Mucosa of descending colon (tissue), 3 donors: ENCODE data around the gene SEMA4F. TPM values are rescaled to one million over a fixed set of nuclear protein-coding genes. Genes with fewer than 3 reads are reported as not detected.

Experiments used
- ATAC-seq: fragments of 200-7000 bp; cut with Tn5 transposase; one replicate; pipeline ENCODE4 v1.9.1; 2020; ENCODE audit warnings: mild to moderate bottlenecking, moderate library complexity
- DNase-seq, 3 donors: peaks; one replicate each; pipeline ENCODE4 v3.0.0-alpha.2; 2020
- H3K36me3 ChIP-seq: fragments of 200-600 bp; one replicate; pipeline ENCODE4 v1.8.0; 2021; ENCODE audit warnings: low read depth, mild to moderate bottlenecking
- H3K4me1 ChIP-seq: fragments of 200-600 bp; one replicate; pipeline ENCODE4 v1.8.0; 2021; ENCODE audit warnings: low read depth, mild to moderate bottlenecking
- H3K4me3 ChIP-seq: fragments of 200-600 bp; one replicate; pipeline ENCODE4 v1.8.0; 2021; ENCODE audit warnings: mild to moderate bottlenecking
- H3K9me3 ChIP-seq: fragments of 200-600 bp; one replicate; pipeline ENCODE4 v1.8.0; 2021; ENCODE audit warnings: mild to moderate bottlenecking
- intact Hi-C, 2 donors: fragments of 100-400 bp; cut with DNase I in 1 of 2; cut with micrococcal nuclease in 1 of 2; formaldehyde crosslinking; loops; one replicate each; pipeline versions ENCODE4 v1.11.0 to v1.11.1; 2022; cut with DNase I, micrococcal nuclease
- total RNA-seq, 3 donors: library from RNA; stranded (reverse); fragmentation: NEBNext Ultra II Directional in 2 of 3; extraction: Animal tissue kit (Norgen Biotek cat#: 25700) in 2 of 3; gene quantifications; one replicate each; pipeline versions ENCODE4 v1.2.1 to v1.2.4, GENCODE V29; 2021 to 2023
- TF ChIP-seq, protein P1 (sequence below): fragments of 200-600 bp; IDR thresholded peaks from one replicate; pipeline ENCODE4 v1.8.0; 2022; ENCODE audit warnings: antibody characterized with exemption, mild to moderate bottlenecking
- donor health status: DM: no; HTN: no; CAD: no; lungs with moderate emphysema.
- donor health status: DM: no; HTN: no; CAD: no.
- donor health status: DM: no; HTN: yes; CAD: no.

Gene SEMA4F
- total RNA-seq, 3 donors from 2014 or later: 3.9 to 5.7 (median 4.4) TPM

DNA sequence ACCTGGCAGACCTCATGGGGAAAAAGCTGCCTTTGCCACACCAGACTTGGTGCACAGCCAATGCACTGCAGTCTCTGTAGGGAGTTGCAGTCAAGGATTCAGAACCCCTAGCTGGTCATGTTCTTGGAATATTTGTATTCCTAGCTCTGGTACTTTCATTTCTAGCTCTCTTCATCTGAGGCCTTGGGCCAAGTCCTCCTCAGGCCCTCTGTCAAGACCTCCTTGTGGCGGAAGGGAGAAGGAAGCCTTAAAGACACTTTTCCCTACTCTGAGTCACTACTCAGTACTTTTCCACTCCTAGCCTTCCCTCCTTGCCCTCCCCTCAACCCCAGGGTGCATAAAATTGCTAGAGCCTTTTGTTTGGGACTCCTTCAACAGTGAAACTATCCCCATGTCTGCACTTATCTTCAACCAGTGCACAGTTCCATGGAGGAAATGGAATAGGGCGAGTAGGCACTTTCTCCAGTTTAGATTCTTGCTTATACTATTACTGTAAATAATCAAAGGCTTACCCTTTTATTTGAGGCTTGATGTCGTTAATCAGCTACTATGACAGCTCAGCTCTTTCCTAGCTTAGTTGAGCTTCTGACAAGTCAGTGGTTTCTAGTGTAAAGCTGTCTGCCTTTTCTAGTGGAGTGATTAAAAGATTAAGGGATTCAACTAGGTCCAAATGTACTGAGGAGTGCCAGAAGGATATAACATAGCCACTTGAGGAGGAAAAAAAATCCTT is 21.7 kb upstream of the SEMA4F start:
- TF ChIP-seq, protein P1, sequence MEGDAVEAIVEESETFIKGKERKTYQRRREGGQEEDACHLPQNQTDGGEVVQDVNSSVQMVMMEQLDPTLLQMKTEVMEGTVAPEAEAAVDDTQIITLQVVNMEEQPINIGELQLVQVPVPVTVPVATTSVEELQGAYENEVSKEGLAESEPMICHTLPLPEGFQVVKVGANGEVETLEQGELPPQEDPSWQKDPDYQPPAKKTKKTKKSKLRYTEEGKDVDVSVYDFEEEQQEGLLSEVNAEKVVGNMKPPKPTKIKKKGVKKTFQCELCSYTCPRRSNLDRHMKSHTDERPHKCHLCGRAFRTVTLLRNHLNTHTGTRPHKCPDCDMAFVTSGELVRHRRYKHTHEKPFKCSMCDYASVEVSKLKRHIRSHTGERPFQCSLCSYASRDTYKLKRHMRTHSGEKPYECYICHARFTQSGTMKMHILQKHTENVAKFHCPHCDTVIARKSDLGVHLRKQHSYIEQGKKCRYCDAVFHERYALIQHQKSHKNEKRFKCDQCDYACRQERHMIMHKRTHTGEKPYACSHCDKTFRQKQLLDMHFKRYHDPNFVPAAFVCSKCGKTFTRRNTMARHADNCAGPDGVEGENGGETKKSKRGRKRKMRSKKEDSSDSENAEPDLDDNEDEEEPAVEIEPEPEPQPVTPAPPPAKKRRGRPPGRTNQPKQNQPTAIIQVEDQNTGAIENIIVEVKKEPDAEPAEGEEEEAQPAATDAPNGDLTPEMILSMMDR: no peak
- no peak for ATAC-seq
- Histone ChIP-seq H3K4me1 (no peaks in the 10 kb centered on the region), H3K9me3 (no peaks in the 10 kb centered on the region), H3K36me3 (no peaks in the 10 kb centered on the region), H3K4me3 (no peak overlapping the region)
- DNase-seq: no peak
- intact Hi-C loops: no loop called here

DNA sequence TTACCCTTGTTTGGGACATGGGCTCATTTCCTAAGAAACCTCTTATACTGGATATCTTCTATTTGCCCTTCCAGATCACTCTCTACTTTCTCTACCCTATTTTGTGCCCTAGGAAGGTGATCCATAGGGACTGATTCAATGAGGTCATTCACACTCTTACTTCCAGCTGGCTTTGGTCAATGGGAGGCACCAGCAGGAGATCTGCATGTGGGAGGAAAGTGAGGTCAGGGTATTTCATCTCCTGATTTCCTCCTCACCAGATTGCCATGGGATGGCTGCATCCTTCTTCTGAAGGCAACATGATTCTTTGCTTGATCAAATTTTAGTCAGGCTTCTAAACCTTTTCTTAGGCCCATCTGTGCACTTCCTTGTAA is 21.1 kb upstream of the SEMA4F start:
- no peaks in the 10 kb centered on the region for H3K9me3 ChIP-seq
- no peak overlapping the region for H3K4me3 ChIP-seq
- no peaks in the 10 kb centered on the region for H3K4me1 ChIP-seq
- TF ChIP-seq, protein P1: no peak
- intact Hi-C loops: no loop called here
- DNase-seq: no peak
- ATAC-seq: no peak
- H3K36me3 ChIP-seq: no peaks in the 10 kb centered on the region

DNA sequence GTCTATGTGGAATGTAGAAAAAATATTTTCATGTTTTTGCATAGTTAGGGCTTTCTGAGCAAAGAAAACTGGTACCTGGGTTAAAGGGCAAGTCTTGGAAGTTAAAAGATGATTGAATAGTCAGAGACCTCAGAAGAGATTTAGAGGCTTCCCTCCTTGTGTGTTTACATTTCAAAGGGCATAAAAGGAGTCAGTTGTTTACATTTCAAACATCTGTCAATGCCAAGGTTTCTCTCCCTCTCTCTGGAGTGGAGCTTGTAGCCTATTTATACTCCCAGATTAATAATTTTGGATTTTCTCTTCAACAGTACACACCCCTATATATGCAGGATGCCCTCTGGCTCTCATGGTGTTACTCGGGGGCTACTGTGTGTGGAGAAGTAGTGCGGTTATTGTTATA is 14.5 kb upstream of the SEMA4F start:
- Histone ChIP-seq H3K36me3 (no peaks in the 10 kb centered on the region), H3K4me3 (no peak overlapping the region), H3K9me3 (no peaks in the 10 kb centered on the region), H3K4me1 (no peaks in the 10 kb centered on the region)
- DNase-seq (no peak), ATAC-seq (no peak)
- intact Hi-C loops: no loop called here
- TF ChIP-seq, protein P1: no peak

DNA sequence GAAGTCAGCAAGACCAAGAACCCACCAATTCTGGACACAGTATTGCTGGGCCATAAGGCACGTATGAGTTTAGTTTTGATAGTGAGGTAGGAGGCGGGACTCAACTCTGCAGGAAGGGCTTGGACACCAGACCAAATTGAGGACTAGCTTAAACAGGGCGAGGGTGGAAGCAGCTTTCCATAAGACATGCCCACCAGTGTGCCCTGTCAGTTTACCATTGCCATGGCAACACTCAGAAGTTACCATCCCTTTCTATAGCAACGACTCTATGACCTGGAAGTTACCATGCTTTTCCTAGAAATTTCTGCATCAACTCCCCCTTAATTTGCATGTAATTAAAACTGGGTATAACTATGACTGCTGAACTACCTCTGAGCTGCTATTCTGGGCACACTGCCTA is 8.7 kb upstream of the SEMA4F start:
- Histone ChIP-seq H3K36me3 (no peaks in the 10 kb centered on the region), H3K4me1 (no peaks in the 10 kb centered on the region), H3K4me3 (no peak overlapping the region), H3K9me3 (no peaks in the 10 kb centered on the region)
- ATAC-seq (no peak), DNase-seq (no peak)
- intact Hi-C loops: no loop called here
- TF ChIP-seq, protein P1: no peak

DNA sequence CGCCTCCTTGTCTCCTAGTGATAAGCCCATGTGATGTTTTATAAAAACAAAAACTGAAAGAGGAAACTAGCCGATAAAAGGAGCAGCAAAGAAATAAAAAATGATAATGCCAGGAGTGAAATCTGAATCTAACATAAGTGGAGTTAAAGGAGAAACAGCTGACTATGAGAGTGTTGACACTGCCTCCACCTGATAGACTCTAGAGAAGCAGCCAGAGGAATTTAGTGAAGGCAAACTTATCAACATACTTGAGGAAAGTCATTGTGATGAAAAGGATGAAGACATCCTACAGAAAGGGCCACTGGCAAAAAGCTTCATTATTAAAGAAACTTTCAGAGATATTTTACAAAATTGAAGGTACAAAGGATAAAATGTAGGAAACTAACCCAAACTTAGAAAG is 7.8 kb upstream of the SEMA4F start:
- Histone ChIP-seq H3K36me3 (no peaks in the 10 kb centered on the region), H3K4me1 (no peaks in the 10 kb centered on the region), H3K4me3 (no peak overlapping the region), H3K9me3 (no peaks in the 10 kb centered on the region)
- ATAC-seq (no peak), DNase-seq (no peak)
- TF ChIP-seq, protein P1: no peak
- intact Hi-C loops: no loop called here
